Activated CD4-positive, alpha-beta T cell treated with anti-CD3 and anti-CD28 coated beads, Interleukin-2, Interleukin-6, amounts not matched to agents 100 ng/mL and 50 ng/mL, durations not matched to agents 16 hours and 8 hours (primary cell): Measurements from ENCODE around the gene EGFL7.
"Not testable (repeated sequence)": the region's sequence is repeated elsewhere in the genome, so short reads cannot be mapped to it uniquely, and the experiment has no call there.

Experiments
- DNase-seq: peaks from one replicate; pipeline ENCODE4 v3.0.0-alpha.2; 2020

Gene EGFL7

GRCh38 chr9:136625101-136626065 lies 37.3 kb upstream of the EGFL7 start:
- no peak for DNase-seq

GRCh38 chr9:136626066-136626725 lies 36.5 kb upstream of the EGFL7 start:
- DNase-seq: no peak

- DNase-seq: no peak
Measured at GRCh38 chr9:136626740-136627642, 35.7 kb upstream of the EGFL7 start.

- DNase-seq: no peak
Measured at GRCh38 chr9:136627703-136628102, 35.0 kb upstream of the EGFL7 start.

GRCh38 chr9:136628268-136628667 lies 34.4 kb upstream of the EGFL7 start:
- DNase-seq: no peak

GRCh38 chr9:136629001-136629878 lies 33.5 kb upstream of the EGFL7 start:
- DNase-seq: no peak

GRCh38 chr9:136629879-136630661 lies 32.6 kb upstream of the EGFL7 start:
- peak; percentile 63 for DNase-seq

- DNase-seq: no peak
Measured at GRCh38 chr9:136630662-136630992, 32.1 kb upstream of the EGFL7 start.

- DNase-seq: peak; percentile 77
Measured at GRCh38 chr9:136631038-136632000, 31.4 kb upstream of the EGFL7 start.

GRCh38 chr9:136632072-136632471 lies 30.6 kb upstream of the EGFL7 start:
- not testable (repeated sequence) for DNase-seq

GRCh38 chr9:136632491-136633106 lies 30.1 kb upstream of the EGFL7 start:
- not testable (repeated sequence) for DNase-seq

- no peak for DNase-seq
Measured at GRCh38 chr9:136634904-136635303, 27.8 kb upstream of the EGFL7 start.

- DNase-seq: no peak
Measured at GRCh38 chr9:136640171-136641111, 22.3 kb upstream of the EGFL7 start.

GRCh38 chr9:136642439-136642921 lies 20.2 kb upstream of the EGFL7 start:
- DNase-seq: no peak

- no peak for DNase-seq
Measured at GRCh38 chr9:136643596-136644342, 18.9 kb upstream of the EGFL7 start.

GRCh38 chr9:136644343-136644592 lies 18.4 kb upstream of the EGFL7 start:
- DNase-seq: no peak

- DNase-seq: peak; percentile 83
Measured at GRCh38 chr9:136644593-136645351, 17.9 kb upstream of the EGFL7 start.
